ENCODE measurements around the gene DES. TPM values are rescaled to one million over a fixed set of nuclear protein-coding genes. Genes with fewer than 3 reads are reported as not detected.

The DES gene
- total and polyA plus RNA-seq, 7 experiments from 2014 or later = 1.5 TPM; not detected in 6

DNA sequence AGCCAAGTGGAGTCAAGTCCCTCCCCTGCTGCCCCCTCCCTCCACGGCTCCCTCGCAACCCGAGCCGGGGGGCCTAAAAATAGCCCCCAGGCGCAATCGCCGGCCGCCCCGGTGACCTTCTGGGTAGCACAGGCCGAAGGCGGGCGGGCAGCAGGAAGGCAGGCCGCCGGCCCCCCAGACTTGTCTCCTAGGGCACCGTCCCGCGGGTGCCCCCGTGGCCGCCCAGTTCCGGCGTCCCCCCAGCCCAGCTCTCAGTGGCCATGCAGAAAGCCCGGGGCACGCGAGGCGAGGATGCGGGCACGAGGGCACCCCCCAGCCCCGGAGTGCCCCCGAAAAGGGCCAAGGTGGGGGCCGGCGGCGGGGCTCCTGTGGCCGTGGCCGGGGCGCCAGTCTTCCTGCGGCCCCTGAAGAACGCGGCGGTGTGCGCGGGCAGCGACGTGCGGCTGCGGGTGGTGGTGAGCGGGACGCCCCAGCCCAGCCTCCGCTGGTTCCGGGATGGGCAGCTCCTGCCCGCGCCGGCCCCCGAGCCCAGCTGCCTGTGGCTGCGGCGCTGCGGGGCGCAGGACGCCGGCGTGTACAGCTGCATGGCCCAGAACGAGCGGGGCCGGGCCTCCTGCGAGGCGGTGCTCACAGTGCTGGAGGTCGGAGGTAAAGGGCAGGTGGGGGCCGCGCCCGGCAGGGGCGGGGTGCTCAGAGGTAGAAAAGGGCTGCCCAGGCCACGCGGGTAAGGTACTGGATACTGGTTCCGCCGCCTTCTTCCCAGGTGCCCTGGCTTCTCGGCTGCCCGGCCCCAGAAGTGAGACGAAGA, 16.7 kb downstream of the DES start, which contains the start of gene SPEG:
Gene SPEG, plus strand, starts transcription at position 126 of the 808 bp plus-strand sequence. Its CDS starts 135 bp downstream, at position 261.
- ATAC-seq = peak; percentile 23
- H3K9me3 ChIP-seq (ENCODE audit: control insufficient read depth in 2 of 3, low read length in 3 of 3) = no peaks in the 10 kb centered on the region
- intact Hi-C loops (cut with micrococcal nuclease) = loop anchor here in 1 of 2 donors (1.0 kb wide), 1 partner anchor 32 kb away; no protein-coding TSS in a partner anchor
- Mint-ChIP-seq H3K27ac (peak within 1 kb of the TSS in 1 of 9 donors; percentile 44), H3K27me3 (peaks cover 4 to 37% (median 19%) of the 10 kb centered on the region in 5 donors), H3K4me1 (peaks cover 0 to 9% (median 0%) of the 10 kb centered on the region in 7 donors), H3K4me3 (peak within 1 kb of the TSS in 5 of 10 donors; percentile 10 to 50 (median 41)), H3K36me3 (no peaks in the 10 kb centered on the region), H3K9me3 (no peaks in the 10 kb centered on the region)
- POLR2A ChIA-PET = no interaction called here
- CTCF ChIA-PET = interaction anchor here (0.6 to 1.2 kb wide), 3 partner anchors 23 to 1823 kb away, joined by 3 read pairs; no protein-coding TSS in a partner anchor
- H3K4me1 ChIP-seq (ENCODE audit: control insufficient read depth in 2 of 2, insufficient read depth in 2 of 2, low read length in 2 of 2) = no peaks in the 10 kb centered on the region
- no peaks in the 10 kb centered on the region for H3K36me3 ChIP-seq (ENCODE audit: control insufficient read depth in 2 of 3, insufficient read depth in 3 of 3, low read length in 3 of 3)
- H3K4me3 ChIP-seq (ENCODE audit: low read length) = no peak within 1 kb of the TSS
- DNase-seq = no peak
- peaks cover 0 to 6% of the 10 kb centered on the region in 2 donors for H3K27me3 ChIP-seq (ENCODE audit: control insufficient read depth in 2 of 2, insufficient read depth in 2 of 2, low read length in 2 of 2)
- no peak within 1 kb of the TSS for H3K27ac ChIP-seq (ENCODE audit: low read depth, low read length)

- H3K9me3 ChIP-seq (ENCODE audit: control insufficient read depth in 2 of 3, low read length in 3 of 3) = no peaks in the 10 kb centered on the region
- Mint-ChIP-seq H3K4me3 (peak overlapping the region in 2 of 10 donors; percentile 41 to 42), H3K27ac (peak overlapping the region in 1 of 9 donors; percentile 44), H3K36me3 (no peaks in the 10 kb centered on the region), H3K27me3 (peaks cover 4 to 44% (median 19%) of the 10 kb centered on the region in 5 donors), H3K9me3 (no peaks in the 10 kb centered on the region), H3K4me1 (peaks cover 0 to 9% (median under 1%) of the 10 kb centered on the region in 7 donors)
- no peak for DNase-seq
- POLR2A ChIA-PET = interaction anchor here (0.8 kb wide), 1 partner anchor 49 kb away, joined by 3 read pairs; no protein-coding TSS in a partner anchor
- no peak for ATAC-seq
- H3K4me1 ChIP-seq (ENCODE audit: control insufficient read depth in 2 of 2, insufficient read depth in 2 of 2, low read length in 2 of 2) = no peaks in the 10 kb centered on the region
- no peak overlapping the region for H3K27ac ChIP-seq (ENCODE audit: low read depth, low read length)
- H3K4me3 ChIP-seq (ENCODE audit: low read length) = no peak overlapping the region
- intact Hi-C loops (cut with micrococcal nuclease) = no loop called here
- CTCF ChIA-PET = interaction anchor here (1.1 to 1.2 kb wide), 2 partner anchors 22 to 92 kb away, joined by 3 read pairs; no protein-coding TSS in a partner anchor
- no peaks in the 10 kb centered on the region for H3K36me3 ChIP-seq (ENCODE audit: control insufficient read depth in 2 of 3, insufficient read depth in 3 of 3, low read length in 3 of 3)
- H3K27me3 ChIP-seq (ENCODE audit: control insufficient read depth in 2 of 2, insufficient read depth in 2 of 2, low read length in 2 of 2) = peaks cover 0 to 6% of the 10 kb centered on the region in 2 donors
These were observed 17.5 kb downstream of the DES start for GRCh38 chr2:219435701-219436100.

DNA sequence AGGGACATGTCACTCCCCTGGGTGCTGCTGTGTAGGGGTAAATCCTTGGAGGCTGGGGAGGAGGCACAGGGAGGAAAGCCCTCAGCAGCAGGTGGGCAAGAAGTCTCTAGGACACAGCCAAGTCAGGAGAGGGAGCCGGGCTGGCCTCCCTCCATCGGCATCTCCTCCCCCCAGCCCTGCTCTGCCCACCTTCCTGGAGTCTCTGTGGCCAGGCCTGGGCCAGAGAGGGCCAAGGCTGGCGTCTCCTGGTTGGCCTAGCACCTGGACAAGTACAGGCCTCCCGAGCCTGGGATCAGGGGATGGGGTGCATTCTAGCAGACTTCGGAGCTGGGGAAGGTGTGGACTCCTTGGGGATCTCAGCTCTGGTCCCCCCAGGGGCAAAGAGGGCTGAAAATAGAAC, 18.3 kb downstream of the DES start:
- intact Hi-C loops (cut with micrococcal nuclease) = no loop called here
- DNase-seq (no peak), ATAC-seq (no peak)
- Histone ChIP-seq H3K36me3 (ENCODE audit: control insufficient read depth in 2 of 3, insufficient read depth in 3 of 3, low read length in 3 of 3) (no peaks in the 10 kb centered on the region), H3K27ac (ENCODE audit: low read depth, low read length) (no peak overlapping the region), H3K9me3 (ENCODE audit: control insufficient read depth in 2 of 3, low read length in 3 of 3) (no peaks in the 10 kb centered on the region), H3K4me3 (ENCODE audit: low read length) (no peak overlapping the region), H3K4me1 (ENCODE audit: control insufficient read depth in 2 of 2, insufficient read depth in 2 of 2, low read length in 2 of 2) (peaks cover 2 to 5% of the 10 kb centered on the region in 2 donors), H3K27me3 (ENCODE audit: control insufficient read depth in 2 of 2, insufficient read depth in 2 of 2, low read length in 2 of 2) (peaks cover 0 to 6% of the 10 kb centered on the region in 2 donors)
- Mint-ChIP-seq H3K9me3 (no peaks in the 10 kb centered on the region), H3K4me3 (no peak overlapping the region), H3K4me1 (peaks cover 3 to 16% (median 7%) of the 10 kb centered on the region in 7 donors), H3K27ac (no peak overlapping the region), H3K36me3 (no peaks in the 10 kb centered on the region), H3K27me3 (peaks cover 4 to 50% (median 19%) of the 10 kb centered on the region in 5 donors)
- ChIA-PET POLR2A (interaction anchor here (0.8 kb wide), 1 partner anchor 50 kb away, joined by 3 read pairs; no protein-coding TSS in a partner anchor), CTCF (interaction anchor here (1.2 to 1.6 kb wide), 3 partner anchors 91 to 104 kb away, joined by 3 to 4 read pairs (median 3); no protein-coding TSS in a partner anchor)

DNA sequence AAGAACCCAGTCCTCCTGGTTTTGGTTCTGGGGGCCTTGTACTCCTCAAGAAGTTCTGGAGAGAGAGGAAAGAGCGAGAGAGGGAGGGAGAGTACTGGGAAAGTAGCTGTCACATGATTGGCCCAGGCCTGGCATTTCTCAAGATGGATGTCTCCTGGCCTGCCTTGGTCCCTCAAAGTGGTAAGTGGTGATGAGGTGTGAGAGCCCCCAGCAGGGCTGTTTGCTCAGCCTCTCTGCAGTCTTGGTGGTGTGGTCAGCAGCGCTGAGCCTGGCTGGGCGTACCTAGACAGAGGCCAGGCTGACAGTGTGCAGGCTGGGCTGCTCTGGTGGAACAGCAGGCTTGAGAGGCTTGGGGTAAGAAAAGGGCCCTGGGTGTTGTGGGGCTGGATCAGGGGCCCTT, 19.0 kb downstream of the DES start:
- DNase-seq = no peak
- no peak overlapping the region for H3K27ac Mint-ChIP-seq
- POLR2A ChIA-PET = no interaction called here
- Histone ChIP-seq H3K4me1 (ENCODE audit: control insufficient read depth in 2 of 2, insufficient read depth in 2 of 2, low read length in 2 of 2) (peaks cover 2 to 5% of the 10 kb centered on the region in 2 donors), H3K4me3 (ENCODE audit: low read length) (no peak overlapping the region), H3K36me3 (ENCODE audit: control insufficient read depth in 2 of 3, insufficient read depth in 3 of 3, low read length in 3 of 3) (no peaks in the 10 kb centered on the region), H3K9me3 (ENCODE audit: control insufficient read depth in 2 of 3, low read length in 3 of 3) (no peaks in the 10 kb centered on the region), H3K27ac (ENCODE audit: low read depth, low read length) (no peak overlapping the region), H3K27me3 (ENCODE audit: control insufficient read depth in 2 of 2, insufficient read depth in 2 of 2, low read length in 2 of 2) (peaks cover 0 to 6% of the 10 kb centered on the region in 2 donors)
- no peaks in the 10 kb centered on the region for H3K9me3 Mint-ChIP-seq
- ATAC-seq = no peak
- intact Hi-C loops (cut with micrococcal nuclease) = no loop called here
- CTCF ChIA-PET = interaction anchor here (1.2 to 1.6 kb wide), 3 partner anchors 10 to 104 kb away, joined by 3 to 4 read pairs (median 4); no protein-coding TSS in a partner anchor
- H3K36me3 Mint-ChIP-seq = no peaks in the 10 kb centered on the region
- H3K27me3 Mint-ChIP-seq = peaks cover 4 to 49% (median 19%) of the 10 kb centered on the region in 5 donors
- H3K4me1 Mint-ChIP-seq = peaks cover 3 to 16% (median 7%) of the 10 kb centered on the region in 7 donors
- no peak overlapping the region for H3K4me3 Mint-ChIP-seq

GRCh38 chr2:219437690-219438206, 19.6 kb downstream of the DES start:
- no peaks in the 10 kb centered on the region for H3K9me3 ChIP-seq (ENCODE audit: control insufficient read depth in 2 of 3, low read length in 3 of 3)
- H3K27me3 ChIP-seq (ENCODE audit: control insufficient read depth in 2 of 2, insufficient read depth in 2 of 2, low read length in 2 of 2) = peaks cover 0 to 6% of the 10 kb centered on the region in 2 donors
- Mint-ChIP-seq H3K27ac (no peak overlapping the region), H3K4me3 (no peak overlapping the region), H3K9me3 (no peaks in the 10 kb centered on the region), H3K27me3 (peaks cover 4 to 51% (median 19%) of the 10 kb centered on the region in 5 donors), H3K36me3 (no peaks in the 10 kb centered on the region), H3K4me1 (peaks cover 7 to 18% (median 9%) of the 10 kb centered on the region in 7 donors)
- intact Hi-C loops (cut with micrococcal nuclease) = no loop called here
- DNase-seq (no peak), ATAC-seq (no peak)
- H3K4me1 ChIP-seq (ENCODE audit: control insufficient read depth in 2 of 2, insufficient read depth in 2 of 2, low read length in 2 of 2) = peaks cover 2 to 8% of the 10 kb centered on the region in 2 donors
- no peaks in the 10 kb centered on the region for H3K36me3 ChIP-seq (ENCODE audit: control insufficient read depth in 2 of 3, insufficient read depth in 3 of 3, low read length in 3 of 3)
- no peak overlapping the region for H3K27ac ChIP-seq (ENCODE audit: low read depth, low read length)
- ChIA-PET POLR2A (no interaction called here), CTCF (interaction anchor here (1.5 to 1.6 kb wide), 2 partner anchors 9 to 92 kb away, joined by 4 read pairs; no protein-coding TSS in a partner anchor)
- no peak overlapping the region for H3K4me3 ChIP-seq (ENCODE audit: low read length)

DNA sequence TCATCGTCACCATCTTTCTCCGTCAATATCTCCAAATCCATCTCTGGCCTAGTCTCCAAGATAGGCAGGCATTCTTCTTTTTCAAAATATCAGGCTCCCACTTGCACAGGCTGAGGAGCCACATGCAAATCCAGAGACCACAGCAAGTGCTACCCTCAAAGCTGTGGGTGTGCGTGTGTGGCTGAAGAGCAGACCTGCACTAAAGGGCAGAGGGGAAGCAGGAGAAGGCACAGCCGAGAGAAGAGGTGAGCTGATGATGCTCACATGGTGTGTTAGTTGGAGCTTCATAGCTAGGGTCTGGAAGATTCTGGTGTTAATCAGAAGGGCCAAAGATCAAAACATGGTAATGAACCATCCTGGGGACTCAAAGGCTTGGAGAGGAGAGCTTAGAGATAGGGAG, 20.3 kb downstream of the DES start:
- DNase-seq = no peak
- Histone ChIP-seq H3K4me1 (ENCODE audit: control insufficient read depth in 2 of 2, insufficient read depth in 2 of 2, low read length in 2 of 2) (peaks cover 2 to 9% of the 10 kb centered on the region in 2 donors), H3K27me3 (ENCODE audit: control insufficient read depth in 2 of 2, insufficient read depth in 2 of 2, low read length in 2 of 2) (peaks cover 0 to 6% of the 10 kb centered on the region in 2 donors), H3K9me3 (ENCODE audit: control insufficient read depth in 2 of 3, low read length in 3 of 3) (no peaks in the 10 kb centered on the region), H3K36me3 (ENCODE audit: control insufficient read depth in 2 of 3, insufficient read depth in 3 of 3, low read length in 3 of 3) (no peaks in the 10 kb centered on the region), H3K4me3 (ENCODE audit: low read length) (no peak overlapping the region), H3K27ac (ENCODE audit: low read depth, low read length) (no peak overlapping the region)
- POLR2A ChIA-PET = no interaction called here
- Mint-ChIP-seq H3K9me3 (no peaks in the 10 kb centered on the region), H3K27ac (no peak overlapping the region), H3K27me3 (peaks cover 4 to 52% (median 19%) of the 10 kb centered on the region in 5 donors), H3K4me1 (peaks cover 7 to 22% (median 13%) of the 10 kb centered on the region in 7 donors), H3K36me3 (no peaks in the 10 kb centered on the region), H3K4me3 (no peak overlapping the region)
- intact Hi-C loops (cut with micrococcal nuclease) = no loop called here
- no peak for ATAC-seq
- CTCF ChIA-PET = interaction anchor here (1.0 to 1.5 kb wide), 2 partner anchors 9 to 96 kb away, joined by 4 to 7 read pairs; no protein-coding TSS in a partner anchor

Measured in naive thymus-derived CD4-positive, alpha-beta T cell (primary cell).